Measurements from ENCODE around the gene C3orf20.

Gene C3orf20

DNA sequence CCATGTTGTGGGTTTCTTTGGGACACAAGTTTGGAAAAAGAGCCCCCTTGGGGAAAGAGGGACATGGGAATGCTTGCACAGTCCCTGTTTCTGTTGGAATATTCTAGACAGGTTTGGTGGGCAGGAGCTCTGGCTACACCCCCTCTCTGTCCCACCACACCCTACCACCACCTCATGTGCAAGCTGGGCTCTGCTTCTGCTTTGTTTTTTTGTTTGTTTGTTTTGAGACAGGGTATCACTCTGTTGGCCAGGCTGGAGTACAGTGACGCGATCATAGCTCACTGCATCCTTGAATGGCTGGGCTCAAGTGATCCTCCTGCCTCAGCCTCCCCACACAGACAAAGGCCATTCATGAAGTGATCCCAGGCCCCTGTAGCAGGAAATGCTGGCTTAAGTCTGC is 86.9 kb downstream of the C3orf20 start:
- no peak for DNase-seq

DNA sequence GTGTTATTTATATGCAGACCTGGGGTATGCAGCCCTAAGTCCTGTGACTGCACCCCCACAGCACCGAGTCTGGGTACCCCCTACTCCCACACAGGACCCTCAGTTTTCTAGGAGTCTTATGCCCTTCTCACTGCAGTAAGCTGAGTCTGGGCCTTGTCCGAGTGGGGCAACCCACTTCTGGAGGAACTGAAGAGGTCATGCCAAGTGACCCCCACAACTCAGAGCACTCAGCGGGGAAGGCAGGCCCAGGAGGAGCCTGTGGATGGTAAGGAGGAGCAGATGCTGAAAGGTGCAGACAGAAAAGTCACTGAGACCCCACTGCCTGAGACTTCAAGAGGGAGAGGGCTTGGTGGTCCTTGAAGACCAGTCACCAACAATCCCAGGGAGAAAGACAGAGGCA is 87.8 kb downstream of the C3orf20 start:
- no peak for DNase-seq

DNA sequence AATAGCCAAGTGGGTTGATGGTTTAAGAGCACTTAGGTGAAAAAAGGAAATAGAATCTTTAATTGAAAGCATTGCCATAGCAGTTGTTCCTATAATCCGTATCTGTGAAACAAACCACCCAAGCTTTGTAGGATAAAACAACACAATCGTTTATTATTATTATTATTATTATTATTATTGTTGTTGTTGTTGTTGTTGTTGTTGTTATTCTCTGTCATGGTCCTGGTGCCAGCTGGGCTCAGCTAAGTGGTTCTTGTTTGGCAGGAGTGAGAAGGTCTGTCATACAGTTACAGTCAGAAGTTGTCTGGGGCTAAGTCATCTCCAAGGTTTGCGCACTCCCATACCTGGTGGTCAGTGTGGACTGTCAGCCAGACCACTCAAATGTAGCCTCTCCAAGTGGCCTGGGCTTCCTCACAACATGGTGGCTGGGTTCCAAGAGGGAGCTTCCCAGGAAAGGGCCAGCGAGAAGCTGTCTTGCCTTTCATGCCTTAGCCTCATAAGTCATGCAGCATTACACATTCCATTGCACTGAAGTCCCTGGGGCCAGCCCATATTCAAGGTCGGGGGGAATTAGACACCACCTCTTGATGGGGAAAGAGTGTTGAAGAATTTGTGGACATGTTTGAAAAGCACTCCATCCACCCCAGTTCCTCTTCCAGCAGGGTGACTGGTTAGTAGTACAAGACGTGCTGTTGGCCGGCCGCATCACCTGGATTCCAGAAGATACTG is 89.6 kb downstream of the C3orf20 start:
- DNase-seq, result no peak

DNA sequence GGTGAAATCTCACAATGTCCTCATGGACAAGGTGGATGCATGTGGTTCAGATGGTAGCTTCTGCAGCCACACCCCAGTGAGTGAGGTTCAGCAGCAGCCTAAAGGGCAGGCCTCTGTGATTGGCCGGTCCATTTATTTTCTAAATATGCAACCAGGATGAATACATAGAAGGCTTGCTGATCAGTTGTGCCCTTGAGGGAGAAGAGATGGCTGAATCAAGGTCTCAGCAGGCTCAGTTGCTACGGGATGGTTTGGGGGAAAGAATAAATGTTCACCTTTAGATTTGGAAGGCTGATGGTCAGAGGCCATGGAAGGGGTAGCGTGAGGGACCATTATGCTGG is 90.1 kb downstream of the C3orf20 start:
- no peak for DNase-seq

DNA sequence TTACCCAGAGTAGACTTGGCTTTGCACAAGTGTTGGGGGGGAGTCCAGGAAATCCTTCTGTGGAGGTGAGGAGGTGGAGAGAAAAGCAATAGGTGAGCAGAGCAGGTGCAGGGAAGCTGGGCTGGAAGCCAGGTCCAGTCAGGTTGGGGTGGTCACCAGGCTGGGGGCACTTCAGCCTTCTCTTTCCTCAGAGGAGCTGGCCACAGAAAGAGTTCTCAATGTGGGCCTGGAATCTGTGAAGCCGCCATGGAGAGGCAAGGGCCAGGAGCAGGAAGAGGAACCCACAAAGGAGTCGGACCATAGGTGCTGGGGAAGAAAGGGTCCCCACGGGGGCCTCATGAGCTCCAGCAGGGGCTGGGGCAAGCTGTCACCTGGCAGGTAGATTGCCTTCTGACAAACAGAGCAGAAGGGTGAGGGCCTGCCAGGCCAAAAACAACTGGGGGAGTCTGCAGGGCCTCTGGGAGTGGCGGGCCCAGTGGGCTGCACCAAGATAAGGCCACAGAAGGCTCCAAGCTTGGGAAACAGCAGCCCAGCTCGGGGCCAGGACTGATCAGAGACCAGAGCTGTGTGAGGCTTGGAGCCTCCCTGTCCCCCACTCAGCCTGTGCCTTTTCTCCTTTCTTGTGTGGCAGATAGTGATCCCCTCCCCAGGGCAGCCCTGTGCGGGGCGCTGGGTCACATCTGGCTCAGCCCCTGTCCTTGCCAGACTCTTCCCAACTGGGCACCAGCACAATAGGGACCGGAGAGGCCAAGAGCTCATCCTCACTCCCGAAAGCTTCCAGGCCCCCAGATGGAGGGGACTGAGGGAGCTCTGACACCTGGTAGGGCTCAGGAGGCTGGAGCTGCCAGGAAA is 90.9 kb downstream of the C3orf20 start:
- DNase-seq, result no peak

DNA sequence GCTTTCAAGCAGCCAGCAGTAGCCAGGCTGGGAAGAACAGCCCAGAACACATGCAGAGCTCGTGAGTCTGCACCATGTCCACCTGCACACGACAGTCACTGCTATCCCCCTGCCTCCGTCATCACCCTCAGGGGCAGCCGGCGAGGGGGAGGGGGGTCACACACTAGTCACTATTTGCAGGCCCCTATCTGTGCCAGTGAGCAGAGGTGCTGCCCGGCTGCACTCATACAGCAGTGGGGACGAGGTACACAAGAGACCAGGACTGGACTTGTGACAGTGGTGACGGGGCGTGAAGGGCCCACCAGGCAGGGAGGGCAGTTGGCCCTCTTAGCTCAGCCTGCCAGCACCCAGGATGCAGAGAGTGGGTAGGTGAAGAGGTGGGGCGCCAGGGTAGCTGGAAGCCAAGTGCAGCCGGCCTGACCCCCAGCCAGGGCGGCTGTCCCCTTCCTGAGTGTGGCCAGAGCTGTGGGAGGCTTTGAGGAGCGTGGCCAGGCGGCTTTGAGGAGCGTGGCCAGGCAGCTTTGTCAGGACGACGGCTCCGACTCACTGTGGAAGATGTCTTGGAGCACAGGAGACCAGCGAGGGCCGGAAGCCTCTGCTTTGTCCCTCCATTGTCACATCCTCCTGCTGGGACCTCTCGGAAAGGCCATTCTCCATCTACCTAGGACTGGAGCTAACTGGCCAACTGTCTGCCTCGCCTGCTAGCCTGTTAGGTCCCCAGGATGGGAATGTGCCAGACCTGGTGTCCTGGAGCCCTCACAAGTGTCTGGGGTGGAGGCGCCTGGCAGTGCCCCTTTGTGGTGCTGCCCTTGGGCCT is 91.7 kb downstream of the C3orf20 start:
- no peak for DNase-seq

DNA sequence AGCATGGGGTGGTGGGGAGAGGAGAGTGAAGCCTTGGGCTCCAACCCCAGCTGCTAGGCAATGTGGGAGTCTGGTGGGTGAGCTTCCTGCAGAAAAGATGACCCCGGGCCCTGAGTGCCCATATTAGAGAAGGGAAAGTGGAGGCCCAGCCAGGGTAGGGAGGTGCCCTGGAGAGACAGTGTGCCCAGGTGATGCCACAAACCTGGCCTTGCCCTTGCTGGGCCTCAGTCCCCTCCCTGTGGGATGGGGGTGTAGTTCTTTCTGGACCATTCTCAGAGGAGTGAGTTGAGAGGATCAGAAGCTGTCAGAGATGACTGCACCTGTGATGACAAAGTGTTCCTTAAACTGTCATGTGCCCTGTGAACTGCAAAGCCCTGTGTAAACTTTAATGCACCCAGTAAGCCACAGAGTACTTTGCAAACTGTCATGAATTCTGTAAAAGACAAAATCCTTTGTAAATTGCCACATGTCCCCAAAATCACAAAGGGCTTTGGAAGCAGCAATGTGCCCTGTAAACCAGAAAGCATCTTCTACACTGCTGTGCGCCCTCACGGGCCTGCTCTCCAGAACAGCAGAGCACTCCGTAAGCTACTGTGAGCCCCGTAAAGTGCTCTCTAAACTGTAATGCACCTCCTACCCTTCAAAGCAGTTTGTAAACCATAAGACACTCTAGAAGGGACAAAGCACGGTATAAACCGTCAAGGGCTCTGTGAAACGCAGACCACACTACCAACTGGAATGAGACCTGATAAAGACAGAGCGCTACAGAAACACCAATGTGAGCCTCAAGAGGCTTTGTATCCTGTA is 92.5 kb downstream of the C3orf20 start:
- DNase-seq, result no peak

DNA sequence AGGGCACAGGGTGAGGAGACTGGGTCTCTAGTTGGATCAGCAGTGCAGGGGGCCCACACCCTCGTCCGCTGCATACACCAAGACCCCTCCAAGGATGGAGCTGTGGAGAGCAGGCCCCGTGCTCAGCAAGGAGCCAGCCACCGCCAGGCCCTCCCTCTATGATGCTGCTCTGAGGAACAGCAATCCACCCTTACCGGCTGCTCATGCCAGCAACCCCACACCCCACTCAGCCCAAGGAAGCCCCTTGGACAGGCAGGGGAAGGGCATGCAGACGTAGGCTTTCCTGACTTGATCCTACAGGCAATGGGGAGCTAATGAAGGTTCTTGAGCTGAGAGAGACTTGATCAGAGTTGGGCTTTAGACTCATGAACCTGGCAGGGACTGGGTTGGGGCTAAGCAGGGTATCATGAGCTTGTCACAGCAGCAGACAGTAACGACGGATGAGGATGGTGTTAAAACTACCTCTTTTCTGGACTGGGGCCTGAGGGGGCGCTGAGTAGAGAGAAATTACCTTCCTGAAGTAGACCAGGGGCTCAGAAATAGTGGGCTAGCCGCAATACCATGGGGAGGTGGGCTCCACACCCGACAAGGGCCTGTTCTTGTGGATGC is 93.3 kb downstream of the C3orf20 start:
- DNase-seq, result no peak

DNA sequence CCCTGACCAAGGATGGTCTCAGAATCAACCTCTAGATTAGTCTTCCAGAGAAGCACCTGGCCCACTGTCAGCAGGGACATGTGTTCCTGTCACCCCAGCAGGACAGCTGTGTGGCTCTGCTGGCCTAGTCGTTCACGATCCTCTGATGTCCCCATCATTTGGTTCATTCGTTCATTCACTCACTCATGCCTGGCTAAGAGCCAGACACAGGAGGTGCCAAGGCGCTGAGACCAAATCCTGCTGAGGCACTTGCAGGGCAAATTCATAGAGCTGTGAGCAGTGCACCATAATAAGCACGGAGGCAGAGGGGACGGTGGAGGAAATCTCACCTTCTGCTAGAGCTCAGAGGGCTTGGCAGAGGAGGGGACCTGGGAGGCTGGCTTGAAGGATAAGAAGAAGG is 93.9 kb downstream of the C3orf20 start:
- no peak for DNase-seq

DNA sequence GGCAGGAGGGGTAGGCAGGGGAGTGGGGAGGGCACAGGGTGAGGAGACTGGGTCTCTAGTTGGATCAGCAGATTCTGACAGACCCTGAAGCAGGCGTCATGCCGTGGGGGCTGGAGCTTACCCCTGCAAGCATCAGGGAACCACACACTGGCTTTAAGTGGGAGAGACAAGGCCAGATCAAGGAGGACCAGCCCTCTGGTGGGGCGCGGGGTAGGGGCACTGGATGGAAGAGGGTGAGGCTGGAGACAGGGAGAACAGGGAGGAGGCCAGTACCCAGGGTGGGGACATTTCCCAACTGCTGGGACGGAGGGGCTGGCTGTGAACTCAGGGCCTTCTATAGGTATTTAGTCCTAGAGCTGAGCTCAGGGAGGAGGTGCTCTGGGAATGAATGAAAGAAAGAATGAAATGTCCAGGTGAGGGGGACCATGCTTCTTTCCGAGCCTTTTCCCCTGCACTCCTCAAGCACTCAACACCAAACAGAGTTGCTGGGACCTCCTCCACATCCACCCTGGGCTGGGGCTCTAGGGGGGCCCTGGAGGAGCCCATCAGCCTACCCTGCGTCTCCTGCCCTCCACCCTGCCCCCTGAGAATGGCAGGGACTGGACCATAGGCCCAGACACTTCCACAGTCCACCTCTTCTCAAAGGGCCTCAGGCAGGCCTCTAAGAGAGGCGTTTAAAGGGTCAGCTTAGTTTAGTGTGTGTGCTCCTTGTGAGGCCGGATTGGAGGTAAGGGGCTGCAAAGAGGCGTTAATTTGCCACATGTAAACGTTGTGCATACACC is 94.8 kb downstream of the C3orf20 start:
- DNase-seq, result no peak

DNA sequence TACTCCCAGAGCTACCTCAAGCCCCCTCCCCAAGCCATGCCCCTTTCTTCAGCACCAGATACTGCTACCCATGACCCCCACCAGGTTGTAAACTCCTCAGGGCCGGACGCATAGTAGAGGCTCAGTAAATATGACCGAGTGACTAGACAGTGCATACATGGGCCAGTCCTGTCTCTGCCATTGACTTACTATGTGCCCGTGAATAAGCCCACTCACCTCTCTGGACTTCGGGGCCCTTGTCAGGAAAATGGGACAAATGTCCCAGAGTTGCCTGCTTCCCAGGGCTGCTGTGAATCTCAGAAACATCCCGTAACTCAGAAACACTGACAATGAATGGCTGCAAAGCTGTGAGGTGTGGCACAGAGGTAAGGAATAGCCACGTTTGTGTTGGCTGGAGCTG is 95.7 kb downstream of the C3orf20 start:
- no peak for DNase-seq

DNA sequence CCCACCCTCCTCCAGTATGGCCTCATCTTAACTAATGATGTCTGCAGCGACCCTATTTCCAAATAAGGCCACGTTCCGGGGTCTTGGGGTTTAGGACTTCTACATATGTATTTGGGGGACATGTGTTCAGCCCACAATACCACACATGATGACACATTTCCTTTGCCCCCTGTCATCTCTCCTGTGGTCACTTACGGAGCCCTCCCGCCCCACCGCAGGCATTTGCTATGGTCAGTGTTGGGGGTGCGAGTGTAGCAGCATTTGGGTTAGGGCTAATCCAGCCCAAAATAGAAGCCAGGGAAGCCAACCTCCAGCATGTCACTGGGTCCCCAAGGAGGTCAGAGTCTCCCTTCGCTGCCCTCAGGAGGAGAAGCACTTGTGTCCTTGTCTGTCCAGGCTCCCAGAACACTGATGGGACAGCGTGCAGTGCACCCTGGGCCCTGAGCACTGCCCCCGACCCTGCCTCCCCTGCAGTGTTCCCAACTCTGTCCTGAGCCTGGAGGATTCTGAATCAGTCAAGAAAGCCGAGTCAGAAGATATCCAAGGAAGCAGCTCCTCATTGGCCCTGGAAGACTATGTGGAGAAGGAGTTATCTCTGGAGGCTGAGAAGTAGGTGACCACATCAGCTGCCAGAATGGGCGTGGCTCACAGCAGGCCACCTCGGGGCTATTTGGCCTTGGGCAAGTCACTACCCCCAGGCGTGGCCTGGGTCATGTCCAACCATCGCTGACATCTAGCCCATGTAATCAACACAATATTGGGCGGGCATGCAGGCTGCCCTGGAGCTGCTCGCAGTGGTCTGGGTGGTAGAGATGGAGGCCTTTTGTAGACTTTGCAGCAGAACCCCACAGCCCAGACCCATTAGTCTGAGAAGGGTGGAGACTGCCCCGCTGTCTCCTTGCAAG is 96.9 kb downstream of the C3orf20 start:
- DNase-seq, result no peak

DNA sequence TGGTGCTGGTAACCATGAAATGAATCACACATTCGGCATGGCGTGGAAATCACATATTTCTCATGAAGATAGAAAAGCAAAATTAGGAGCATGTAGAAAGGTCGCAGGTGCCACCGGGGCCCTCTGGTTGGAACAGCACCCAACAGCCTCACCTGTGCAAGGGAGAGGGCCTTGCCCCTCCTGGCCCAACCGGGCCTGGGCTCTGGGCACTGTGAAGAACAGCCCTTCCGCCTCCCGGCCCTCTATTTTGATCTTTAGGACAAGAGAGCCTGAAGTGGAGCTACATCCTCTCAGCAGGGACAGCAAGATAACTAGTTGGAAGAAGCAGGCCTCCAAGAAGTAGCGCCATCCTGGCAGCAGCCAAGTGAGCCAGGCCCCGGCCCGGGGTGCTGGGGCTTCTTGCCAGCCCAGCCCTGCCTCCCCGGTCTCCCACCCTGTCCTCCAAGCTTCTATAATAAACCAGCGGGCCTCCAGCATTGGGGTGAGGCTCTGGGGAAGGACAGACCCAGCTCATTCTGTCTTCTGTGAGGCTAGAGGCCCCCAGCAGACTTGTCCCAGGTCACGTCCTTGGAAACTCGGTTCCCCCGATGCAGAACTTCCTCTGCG is 97.7 kb downstream of the C3orf20 start:
- no peak for DNase-seq

DNA sequence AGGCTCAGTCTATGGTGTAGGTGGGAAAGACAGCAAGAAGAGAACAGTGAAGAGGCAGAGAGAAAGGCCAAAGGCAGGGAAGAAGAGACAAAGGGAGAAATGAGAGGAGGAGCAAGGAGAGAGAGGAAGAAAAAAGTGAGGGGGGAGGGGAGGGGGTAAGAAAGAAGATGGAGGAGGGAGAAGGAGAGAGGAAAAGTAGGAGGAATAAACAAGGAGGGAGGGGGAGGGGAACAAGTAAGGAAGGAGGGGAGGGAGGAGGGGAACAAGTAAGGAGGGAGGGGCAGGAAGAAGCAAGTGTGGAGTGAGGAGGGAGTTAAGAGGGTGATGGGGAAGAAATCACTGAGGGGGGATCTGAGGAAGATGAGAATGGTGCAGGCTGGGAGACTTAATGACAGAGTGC is 98.3 kb downstream of the C3orf20 start:
- DNase-seq, result no peak

DNA sequence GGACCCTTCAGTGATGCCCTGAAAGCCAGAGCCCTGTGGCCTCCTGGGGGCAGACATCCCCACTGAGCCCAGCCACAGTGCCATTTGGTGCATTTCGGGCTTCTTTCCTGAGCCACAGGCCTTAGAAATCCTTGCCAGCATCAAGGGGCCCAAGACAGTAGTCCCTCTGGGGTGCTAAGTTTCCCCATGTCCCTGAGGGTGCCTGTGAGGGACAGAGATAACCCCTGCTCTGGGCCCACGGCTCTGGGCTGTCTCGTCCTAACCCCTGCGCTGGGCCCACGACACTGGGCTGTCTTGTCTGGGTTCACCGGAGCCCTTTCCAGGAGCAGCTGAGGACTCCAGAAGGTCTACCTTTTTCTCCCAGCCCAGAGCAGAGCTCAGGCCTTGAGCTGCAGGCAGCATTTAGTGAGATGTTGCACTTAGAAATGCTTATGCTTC is 98.8 kb downstream of the C3orf20 start:
- DNase-seq, result no peak

DNA sequence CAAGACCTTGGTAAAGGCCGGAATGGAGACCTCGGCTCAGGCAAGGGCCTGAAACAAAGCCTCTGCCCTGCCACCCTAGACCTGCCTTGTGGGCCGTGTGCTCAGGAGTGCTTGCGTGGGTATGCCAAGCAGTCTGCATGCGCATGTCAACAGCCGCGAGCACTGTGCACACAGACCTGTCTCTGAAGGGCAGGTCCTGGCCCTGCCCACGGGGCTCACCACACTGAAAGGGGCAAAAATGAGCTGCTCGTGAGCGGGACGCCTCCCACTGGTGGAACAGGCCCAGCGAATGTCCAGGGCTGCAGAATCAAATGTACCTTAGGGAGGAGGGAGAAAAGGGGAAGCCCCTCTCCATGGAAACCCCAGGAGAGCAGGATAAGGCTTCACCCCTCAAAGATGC is 99.5 kb downstream of the C3orf20 start:
- DNase-seq, result no peak

DNA sequence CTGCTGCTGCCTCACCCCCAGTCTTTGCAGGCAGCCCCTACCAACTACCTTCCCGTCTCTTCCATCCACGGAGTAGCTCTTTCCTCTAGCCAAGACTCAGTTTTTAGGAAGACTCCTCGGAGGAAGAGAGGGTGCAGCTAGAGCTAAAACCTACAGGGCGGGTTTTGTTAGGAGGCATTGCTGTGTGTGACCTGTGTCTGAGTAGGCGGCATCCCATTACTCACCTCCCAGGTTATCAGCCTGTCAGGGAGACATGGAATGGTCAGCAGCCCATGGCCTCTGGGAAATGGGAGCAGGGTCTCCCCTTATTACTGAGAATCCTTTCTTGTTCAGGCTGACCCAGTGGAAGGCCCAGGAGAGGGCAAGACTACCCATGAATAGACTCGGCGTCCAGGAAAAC is 100.1 kb downstream of the C3orf20 start:
- no peak for DNase-seq

DNA sequence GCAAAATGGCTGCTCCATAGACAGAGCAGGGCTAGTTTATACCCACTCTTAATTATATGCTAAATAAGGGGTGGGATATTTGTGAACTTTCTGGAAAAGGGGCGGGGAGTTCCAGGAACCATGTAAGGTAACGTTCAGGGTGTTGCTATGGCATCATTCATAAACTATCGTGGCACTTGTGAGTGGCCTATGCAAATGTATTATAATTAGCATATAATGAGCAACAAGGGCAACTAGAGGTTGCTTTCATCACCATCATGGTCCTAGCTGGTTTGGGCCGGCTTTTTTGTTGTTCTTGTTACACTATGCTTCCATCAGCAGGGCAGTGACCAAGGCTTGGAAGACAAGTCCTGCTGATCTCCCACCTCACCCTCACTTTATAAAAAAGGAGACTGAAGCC is 100.6 kb downstream of the C3orf20 start:
- no peak for DNase-seq

DNA sequence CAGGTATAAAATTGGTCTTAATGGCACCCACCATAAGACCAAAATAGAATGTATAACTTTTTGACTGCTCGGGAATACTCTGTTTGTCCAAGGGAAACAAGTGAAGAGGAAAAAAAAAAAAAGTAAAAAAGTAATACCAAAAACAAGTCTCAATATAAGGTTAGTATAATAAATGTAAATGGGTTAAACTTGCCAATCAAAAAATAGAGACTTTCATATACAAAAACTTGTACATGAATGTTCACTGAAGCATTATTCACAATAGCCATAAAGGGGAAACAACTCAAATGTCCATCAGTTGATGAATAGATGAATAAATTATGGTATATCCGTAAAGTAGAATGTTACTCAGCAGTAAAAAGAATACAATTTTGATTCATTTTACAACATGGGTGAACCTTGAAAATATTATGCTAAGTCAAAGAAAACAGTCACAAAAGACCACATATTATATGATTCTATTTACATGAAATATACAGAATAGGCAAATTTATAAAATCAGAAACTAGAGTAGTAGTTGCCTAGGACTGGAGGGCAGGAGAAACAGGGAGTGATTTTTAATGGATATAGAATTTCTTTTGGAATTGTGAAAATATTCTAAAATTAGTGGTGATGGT is 104.2 kb downstream of the C3orf20 start:
- no peak for DNase-seq

All from hematopoietic multipotent progenitor cell treated with erythropoietin and hydrocortisone succinate and interleukin-3 and kit ligand, for 8 days (in vitro differentiated cells).